Cerebellar nuclear complex (tissue), 1 donor: ENCODE results near the gene SESN2.

Source experiments
- DNase-seq, 2 experiments: peaks; one replicate each; lab custom pipeline; 2025; lab: John Stamatoyannopoulos, UW

Gene SESN2

DNA sequence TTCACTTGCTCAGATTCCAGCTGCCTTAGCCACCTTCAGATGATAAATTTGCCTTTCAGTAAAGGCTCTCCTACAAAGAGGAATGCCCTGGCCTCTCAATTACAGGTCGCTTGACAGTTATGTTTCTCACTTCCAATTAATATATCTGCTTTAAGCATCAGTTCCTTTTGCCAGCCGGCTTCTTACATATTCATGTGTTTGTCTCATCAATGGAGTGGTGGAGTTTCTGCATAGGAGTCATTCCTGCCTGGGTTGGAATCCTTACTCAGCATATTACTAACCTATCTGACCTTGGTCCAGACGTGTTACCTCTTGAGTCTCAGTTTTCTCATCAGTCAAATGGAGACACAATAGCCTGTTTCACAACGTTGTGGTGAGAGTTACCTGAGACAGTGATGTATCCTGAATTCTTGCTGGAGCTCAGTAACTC lies 9.4 kb upstream of the SESN2 start:
- DNase-seq, result no peak

DNA sequence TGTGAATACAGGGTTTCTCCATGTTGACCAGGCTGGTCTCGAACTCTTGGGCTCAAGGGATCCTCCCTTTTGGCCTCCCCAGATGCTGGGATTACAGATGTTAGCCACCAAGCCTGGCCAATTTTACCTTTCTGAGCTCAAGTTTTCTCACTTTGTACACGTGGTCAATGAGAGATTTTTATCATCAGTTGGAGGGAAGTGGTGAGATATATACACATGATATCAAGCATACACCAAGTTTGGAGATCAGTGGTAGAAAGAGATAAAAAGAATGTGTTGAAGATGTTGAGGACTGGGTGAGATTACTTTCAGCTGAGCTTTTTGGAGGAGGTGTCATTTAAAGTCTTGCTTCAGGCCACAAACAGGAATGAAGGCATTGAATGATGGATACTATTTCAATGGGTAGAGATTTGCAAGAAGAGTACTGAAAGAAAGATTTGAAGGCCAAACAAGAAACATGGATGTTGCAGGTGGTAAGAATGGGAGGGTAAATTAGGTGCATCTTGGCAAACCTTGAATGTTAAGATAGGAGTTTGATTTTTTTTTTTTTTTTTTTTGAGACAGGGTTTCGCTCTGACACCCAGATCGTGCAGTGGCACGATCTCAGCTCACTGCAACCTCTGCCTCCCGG lies 3.0 kb upstream of the SESN2 start:
- DNase-seq, result no peak

DNA sequence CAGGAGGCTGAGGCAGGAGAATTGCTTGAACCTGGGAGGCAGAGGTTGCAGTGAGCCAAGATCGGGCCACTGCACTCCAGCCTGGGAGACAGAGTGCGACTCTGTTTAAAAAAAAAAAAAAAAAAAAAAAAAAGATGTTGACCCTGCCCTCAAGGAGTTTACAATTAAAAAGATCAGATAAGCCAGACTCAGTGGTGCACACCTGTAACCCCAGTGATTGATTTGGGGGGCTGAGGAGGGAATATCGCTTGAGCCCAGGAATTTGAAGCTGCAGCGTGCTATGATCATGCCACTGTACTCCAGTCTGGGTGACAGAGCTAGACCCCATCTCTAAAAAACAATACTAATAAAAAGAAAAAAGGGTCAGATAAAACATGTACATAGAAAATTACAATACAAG lies 1.6 kb upstream of the SESN2 start:
- DNase-seq, result no peak

DNA sequence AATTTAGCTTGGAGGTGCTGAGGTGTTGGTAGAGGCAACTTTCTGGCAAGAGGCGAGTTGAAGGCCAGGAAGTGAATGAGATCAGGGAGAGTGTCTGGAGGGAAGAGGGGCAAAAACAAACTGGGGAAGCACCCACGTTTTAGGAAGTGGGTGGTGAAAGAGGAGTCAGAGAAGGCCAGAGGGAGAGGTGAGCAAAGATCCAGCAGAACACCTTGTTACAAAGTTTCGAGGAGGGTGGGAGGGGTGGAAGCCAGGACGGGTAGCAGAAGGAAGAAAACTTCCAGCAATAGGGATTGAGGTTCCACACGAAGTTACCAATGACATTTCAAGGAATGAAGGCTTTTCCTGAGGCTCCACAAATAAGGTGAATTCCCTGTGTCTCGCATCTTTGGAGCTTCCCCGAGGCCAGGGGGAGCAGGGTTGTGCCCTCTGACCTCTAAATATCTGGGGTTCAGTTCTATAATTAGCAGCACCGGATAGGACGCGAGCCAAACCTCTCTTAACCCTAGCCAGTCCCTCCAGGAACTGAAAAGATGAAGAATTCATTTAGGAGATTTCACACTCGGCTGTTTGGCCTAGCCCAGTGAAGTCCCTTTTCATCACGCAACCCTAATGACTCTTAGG lies 578 bp upstream of the SESN2 start:
- no peak for DNase-seq

DNA sequence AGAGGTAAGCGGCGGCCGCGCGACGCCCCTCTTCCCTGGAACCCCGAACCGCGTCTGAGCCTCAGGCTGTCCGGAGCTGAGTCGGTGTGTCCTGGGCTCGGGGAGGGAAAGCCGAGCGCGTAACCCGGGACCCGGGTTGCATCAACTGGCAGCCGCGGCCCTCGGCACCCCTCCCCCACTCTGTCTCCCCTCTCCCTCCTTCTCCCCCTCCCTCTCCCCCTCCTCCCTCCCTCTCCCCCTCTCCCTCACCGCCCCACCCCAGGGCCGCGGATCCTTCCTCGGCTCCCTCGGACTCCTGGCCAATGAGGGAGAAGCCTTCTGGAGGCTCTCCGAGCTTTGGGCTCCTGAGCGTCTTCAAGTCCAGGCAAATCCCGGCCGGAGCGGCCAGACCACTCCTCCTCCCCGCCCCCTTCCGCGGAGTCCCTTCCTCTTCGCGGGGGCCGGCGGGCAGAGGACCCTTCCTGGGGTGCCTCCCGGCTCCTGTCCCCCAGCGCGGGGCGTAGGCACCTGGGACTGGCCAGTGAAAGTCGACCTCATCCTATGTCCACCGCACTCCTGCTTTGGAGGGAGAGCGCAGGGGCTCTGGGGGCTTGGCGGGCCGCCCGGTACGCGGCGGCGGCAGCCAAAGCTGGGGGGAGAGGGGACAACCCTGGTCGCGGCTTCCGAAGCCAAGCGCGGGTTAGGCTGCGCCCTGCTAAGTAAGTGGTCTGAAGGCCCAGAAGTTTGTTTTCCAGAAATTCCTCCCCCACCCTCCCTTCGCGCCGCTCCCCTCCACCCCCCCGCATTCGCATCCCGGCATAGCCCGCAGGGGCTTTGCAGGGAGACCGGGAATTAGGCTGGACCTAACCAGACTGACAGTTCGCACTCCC lies 850 bp downstream of the SESN2 start:
- DNase-seq, result no peak

DNA sequence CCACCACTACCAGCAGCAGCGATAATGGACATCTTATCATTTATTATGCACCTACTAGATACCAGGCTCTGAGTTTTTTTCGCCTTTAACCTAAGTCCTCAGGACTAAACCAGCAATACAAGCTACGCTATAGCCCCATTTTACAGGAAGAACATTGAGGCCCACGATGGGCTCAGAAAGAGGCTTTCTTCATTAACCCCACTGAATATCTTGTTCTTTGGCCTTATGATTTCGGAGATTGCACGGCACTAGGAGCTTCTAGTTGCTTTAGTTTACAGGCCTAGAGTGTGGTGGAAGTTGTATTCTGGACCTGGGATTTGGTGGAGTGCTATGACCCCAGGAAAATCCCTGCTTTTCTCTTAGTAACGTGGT lies 1.5 kb downstream of the SESN2 start:
- DNase-seq, result no peak

DNA sequence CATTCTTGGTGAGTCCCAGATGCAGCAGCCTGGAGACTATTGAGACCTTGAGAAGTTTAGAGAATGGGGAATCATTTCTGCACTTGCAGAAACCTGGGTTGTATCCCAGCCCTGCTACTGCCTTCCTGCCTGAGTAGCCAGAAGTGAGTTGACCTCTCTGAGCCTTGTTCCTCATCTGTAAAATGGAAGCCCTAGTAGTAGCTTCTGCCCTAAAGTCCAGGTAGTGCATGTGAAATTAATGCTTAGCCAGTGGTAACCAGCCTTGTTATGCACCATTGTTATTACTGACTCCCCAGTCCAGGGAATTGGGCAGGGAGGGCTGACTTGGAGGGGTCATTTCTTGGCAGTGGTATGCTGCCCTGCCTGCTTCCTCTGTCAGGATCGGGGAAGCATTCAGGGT lies 5.6 kb downstream of the SESN2 start:
- no peak for DNase-seq

DNA sequence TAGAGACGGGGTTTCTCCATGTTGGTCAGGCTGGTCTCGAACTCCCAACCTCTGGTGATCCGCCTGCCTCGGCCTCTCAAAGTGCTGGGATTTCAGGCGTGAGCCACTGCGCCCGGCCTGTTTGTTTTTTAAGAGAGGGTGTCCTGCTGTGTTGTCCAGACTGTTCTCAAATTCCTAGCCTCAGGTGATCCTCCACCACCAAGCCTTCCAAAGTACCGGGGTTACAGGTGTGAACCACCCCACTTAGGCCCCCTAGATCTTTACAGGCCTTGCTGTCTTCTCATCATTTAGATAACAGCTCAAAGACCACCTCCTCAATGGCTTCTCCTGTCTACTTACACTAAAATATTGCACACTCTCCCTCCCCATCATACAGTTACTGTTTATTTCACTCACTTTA lies 6.3 kb downstream of the SESN2 start:
- DNase-seq, result no peak

DNA sequence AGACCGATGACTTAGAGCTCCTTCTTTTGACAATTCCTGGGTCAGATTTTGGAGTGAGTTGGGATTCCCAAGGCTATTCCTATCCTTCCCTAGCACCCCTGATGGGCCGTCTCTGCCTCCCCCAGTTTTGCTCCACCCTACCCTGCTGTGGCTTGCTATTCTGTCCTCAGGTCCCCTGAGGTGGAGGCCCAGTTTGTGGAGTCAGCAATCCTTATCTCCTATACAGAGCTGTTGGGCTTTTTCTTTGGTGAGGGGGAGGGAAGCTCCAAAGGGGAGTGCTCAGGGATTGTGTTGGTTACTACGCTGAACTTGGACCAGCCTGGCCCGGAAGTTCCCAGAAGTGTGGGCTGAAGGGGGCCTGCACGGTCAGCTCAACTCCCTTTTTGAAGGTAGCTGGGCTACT lies 7.6 kb downstream of the SESN2 start:
- no peak for DNase-seq

DNA sequence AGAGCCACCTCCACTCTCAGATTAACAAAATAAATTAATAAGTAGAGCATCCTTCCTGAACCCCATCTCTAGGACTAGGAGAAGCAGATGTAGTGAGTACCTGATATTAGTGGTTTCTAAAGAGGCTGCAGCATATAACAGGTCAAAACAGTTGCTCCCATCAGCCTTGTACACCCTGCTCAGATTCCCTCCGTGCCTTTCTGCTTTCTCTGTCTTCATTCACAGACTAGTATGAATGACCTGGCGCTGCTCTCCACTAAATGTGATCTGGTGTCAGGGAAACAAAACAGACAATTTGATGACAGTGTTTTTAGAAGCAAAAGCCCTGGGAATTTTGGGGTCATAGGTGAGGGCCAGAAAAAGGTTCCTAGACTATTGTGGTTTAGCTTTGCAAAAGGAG lies 8.3 kb downstream of the SESN2 start:
- DNase-seq, result no peak

DNA sequence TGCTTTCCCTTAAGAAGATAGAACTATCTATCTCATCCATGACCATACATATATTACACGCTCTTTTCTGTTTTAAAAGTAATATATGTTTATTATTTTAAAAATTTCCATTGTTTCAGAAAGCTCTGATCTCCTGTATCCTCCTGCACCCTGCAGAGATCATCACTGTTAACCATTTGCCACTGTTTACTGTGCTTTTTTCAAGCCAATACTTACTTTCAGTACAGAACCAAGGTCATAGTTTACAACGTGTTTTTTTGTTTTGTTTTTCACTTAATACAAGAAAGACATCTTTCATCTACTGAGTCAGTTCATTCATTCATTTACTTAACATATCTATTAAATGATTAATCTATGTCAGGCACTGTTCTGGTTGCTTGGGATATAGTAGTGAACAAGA lies 10.2 kb downstream of the SESN2 start:
- no peak for DNase-seq

DNA sequence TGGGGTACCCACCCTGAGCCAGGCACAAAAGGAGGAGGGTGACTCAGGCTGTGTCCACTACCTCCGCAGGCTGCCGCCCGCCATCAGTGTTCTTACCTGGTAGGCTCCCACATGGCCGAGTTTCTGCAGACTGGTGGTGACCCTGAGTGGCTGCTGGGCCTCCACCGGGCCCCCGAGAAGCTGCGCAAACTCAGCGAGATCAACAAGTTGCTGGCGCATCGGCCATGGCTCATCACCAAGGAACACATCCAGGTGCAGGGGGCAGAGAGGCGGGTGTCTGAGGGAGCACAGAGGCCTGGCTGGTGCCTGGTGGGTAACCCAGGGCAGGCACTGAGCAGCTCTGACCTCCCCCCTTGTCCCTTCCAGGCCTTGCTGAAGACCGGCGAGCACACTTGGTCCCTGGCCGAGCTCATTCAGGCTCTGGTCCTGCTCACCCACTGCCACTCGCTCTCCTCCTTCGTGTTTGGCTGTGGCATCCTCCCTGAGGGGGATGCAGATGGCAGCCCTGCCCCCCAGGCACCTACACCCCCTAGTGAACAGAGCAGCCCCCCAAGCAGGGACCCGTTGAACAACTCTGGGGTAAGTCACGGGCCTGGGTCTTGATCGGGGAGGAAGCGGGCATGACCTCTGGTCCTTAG lies 13.0 kb downstream of the SESN2 start:
- no peak for DNase-seq

DNA sequence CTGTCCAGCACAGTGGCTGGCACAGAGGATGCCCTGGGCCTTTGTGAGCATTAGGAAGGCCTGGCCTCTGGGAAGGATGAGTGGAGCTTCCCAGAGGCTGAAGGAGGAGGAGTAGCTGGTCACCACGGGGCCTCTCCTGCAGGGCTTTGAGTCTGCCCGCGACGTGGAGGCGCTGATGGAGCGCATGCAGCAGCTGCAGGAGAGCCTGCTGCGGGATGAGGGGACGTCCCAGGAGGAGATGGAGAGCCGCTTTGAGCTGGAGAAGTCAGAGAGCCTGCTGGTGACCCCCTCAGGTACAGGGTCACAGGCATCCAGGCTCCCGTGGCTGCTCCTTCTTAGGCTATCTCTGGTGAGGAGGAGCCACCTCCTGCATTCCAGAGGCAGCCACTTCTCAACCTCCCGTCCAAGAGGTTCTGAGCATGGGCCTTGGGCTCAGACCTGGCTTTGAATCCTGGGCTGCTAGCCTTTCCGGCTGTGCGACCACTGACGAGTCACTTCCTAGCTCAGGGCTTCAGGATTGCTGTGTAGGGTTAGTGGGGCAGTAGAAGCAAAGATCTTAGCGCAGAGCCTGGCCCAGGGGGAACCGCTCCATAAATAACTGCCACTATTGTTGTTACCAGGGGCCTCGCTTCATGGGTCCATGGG lies 14.0 kb downstream of the SESN2 start:
- DNase-seq, result no peak

DNA sequence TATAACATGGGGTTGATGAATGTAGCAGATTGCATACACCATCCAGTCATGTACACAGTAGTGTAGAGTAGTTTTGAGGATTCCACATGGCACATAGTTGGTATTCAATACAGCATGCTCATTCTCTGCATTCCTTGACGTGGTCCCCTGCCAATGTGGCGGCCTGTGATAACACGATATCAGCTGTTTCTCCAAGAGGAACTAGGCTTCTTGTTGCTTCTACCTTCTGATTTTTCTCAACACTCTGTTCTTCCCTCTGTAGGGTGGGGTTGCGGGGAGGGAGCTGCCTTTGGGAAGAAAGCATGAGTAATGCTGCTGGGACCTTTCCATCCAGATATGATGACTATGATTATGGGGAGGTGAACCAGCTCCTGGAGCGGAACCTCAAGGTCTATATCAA lies 19.4 kb downstream of the SESN2 start:
- no peak for DNase-seq

DNA sequence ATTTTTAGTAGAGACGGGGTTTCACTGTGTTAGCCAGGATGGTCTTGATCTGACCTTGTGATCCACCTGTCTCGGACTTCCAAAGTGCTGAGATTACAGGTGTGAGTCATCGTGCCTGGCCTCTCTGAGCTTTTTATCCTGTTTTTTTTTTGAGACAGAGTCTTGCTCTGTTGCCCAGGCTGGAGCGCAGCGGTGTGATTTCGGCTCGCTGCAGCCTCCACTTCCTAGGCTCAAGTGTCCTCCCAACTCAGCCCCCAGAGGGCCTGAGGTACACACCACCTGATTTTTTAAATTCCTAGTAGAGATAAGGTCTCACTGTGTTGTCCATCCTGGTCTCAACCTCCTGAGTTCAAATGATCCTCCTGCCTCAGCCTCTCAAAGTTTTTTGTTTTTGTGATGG lies 20.4 kb downstream of the SESN2 start:
- DNase-seq, result no peak

DNA sequence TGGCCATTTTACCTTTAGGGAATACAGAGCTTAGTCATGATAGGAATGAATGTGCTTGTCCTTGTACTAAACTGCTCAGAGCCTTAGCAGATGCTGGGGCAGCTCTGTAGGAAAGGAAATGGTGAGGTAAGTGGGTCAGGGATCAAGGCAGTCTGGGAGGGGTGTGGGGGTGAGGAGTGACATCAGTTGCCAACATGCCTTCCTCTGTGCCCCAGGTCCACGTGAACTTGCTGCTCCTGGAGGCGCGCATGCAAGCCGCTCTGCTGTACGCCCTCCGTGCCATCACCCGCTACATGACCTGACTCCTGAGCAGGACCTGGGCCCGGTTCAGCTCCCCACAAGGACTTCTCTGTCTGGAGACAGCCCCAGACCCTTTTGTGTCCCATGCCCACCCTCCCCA lies 21.2 kb downstream of the SESN2 start:
- DNase-seq, result no peak

DNA sequence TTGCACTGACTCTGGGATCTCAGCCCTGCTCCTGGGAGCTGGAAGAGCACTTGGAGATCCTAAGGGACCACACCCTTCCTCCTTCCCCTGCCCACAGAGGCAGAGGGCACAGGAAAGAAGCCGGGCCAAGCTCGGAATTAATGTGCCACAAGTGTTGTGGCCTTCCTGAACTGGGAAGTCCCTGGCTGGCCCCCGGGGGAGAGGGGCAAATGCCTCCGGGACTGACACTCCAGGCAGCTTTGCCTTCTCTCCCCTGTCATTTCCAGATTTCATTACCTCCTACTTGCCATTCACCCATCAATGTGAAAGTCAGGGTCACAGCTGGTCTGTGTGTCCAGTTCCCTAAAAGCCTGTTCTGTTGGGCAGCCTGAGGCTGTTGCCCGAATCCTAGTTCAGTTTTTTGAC lies 21.7 kb downstream of the SESN2 start:
- DNase-seq, result no peak

DNA sequence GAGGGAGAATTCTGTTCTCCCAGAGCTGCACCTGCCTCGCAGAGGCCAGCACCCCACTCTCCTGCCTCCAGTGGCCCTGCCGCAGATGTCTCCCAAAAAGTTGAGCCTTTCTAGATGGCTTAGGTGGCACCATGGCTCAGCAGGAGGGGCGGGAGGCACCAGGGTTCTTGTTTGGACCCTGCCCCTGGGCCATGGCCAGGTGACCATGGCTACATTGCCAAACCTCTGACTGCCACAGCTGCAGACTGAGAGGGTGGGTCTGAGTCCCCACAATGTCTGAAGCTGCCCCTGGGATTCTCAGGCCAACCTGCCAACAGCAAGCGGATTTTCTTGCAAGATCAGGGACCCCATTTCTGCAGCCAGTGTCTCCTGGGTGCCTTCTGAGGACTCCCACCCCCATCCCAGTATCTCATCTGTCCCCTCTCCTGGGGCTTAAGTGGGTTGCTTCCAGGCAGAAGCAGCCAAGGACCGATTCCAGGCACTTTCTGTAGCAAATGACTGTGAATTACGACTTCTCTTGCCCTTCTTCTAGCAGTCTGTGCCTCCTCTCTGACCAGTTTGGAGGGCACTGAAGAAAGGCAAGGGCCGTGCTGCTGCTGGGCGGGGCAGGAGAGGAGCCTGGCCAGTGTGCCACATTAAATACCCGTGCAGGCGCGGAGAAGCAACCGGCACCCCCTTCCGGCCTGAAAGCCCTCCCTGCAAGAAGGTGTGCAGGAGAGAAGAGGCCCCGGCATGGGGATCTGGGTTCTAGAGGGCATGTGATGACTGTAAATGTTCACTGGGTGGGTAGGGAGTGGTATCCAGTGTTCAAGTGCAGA lies 22.5 kb downstream of the SESN2 start:
- no peak for DNase-seq

DNA sequence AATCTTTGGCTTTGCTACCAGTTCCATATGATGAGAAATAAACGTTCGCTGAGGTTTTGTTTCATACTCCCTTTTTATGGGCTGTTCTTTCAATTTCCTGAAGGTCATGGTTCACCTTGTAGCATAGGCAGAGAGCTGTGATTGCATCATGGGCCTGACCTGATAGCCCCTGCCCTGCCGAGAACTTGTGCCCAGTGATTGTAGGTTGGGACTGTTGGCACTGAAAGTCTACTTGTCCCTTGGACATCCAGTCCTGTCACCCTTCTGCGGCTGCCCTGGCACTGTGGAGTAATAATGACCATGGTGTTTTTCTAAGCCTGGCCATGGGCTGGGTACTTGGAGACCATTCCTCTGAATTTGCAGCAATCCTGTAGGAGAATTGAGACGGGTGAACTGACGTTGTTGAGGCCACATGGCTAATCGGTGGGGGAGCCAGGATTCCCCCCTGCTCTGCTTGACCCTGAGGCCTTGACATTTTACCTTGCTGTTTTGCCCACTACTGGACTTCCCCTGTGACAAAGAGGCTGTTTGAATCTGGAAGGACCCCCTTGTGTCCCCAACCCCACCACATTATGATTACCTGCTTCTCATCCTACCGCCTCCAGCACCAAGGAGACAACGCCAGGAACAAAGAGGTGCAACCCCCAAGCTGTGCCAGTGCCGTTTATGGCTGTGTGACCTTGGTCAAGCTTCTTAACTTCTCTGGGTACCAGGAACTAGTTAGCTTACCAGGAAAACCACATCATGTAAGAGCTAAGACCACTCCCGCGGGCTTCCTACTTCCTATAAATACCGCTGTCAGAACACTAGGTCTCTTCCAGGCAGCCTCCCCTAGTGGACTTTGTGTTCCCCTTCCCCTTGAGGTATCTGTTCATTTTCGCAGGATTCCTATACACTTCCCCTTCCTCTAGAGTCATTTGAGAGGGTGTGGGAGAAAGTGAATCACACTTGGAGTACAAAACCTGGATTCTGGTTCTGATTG lies 23.4 kb downstream of the SESN2 start:
- DNase-seq, result no peak

DNA sequence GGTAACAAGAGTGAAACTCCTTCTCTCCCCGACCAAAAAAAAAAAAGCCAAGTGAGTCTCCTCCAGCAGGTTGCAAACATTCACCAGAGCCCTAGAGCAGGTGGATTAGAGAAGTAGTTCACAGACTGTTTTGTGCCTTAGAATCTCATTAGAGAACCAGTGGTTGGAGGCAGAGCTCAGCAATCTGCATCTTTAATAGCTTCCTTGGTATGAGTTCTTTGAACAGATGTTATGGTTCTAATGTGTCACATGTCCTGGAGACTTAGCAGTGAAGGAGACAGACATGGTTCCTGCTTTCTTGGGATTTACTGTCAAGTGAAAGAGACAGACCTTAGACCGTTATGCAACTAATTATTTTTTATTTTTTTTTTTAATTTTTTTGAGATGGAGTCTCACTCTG lies 26.8 kb downstream of the SESN2 start:
- DNase-seq, result no peak
